Skeletal muscle satellite cell (primary cell): ENCODE results near the gene FIZ1.

ENCODE experiments used
- H3K27me3 ChIP-seq: 2 replicates; pipeline ENCODE4 v1.7.0; 2013; ENCODE audit warnings: low read length; ENCODE audit not compliant: control insufficient read depth, insufficient read depth
- H3K36me3 ChIP-seq: 2 replicates; pipeline ENCODE4 v1.7.0; 2013; ENCODE audit warnings: mild to moderate bottlenecking, control low read depth, low read length; ENCODE audit not compliant: insufficient read depth
- H3K4me1 ChIP-seq: 2 replicates; pipeline ENCODE4 v1.7.0; 2013; ENCODE audit warnings: low read length; ENCODE audit not compliant: control insufficient read depth, insufficient read depth
- H3K4me2 ChIP-seq: 2 replicates; pipeline ENCODE4 v1.7.0; 2013; ENCODE audit warnings: mild to moderate bottlenecking, low read length
- H3K4me3 ChIP-seq: 2 replicates; pipeline ENCODE4 v1.7.0; 2013; ENCODE audit warnings: low read length
- H3K9ac ChIP-seq: 2 replicates; pipeline ENCODE4 v1.7.0; 2013; ENCODE audit warnings: mild to moderate bottlenecking, low read depth, low read length, moderate library complexity
- H3K9me3 ChIP-seq: replicated peaks from 2 replicates; pipeline ENCODE4 v1.7.0; 2013; ENCODE audit warnings: mild to moderate bottlenecking, control low read depth, low read length

The FIZ1 gene

GRCh38 chr19:55632463-55632834 lies 33.1 kb upstream of the FIZ1 start:
- Histone ChIP-seq H3K4me3 (no peak overlapping the region), H3K36me3 (no peaks in the 10 kb centered on the region), H3K9ac (peak overlapping the region; percentile 31), H3K4me2 (no peak overlapping the region), H3K9me3 (no peaks in the 10 kb centered on the region), H3K4me1 (peaks cover 17% of the 10 kb centered on the region), H3K27me3 (no peaks in the 10 kb centered on the region)

- Histone ChIP-seq H3K9ac (no peak overlapping the region), H3K36me3 (peaks cover 4% of the 10 kb centered on the region), H3K4me3 (no peak overlapping the region), H3K4me2 (no peak overlapping the region), H3K27me3 (no peaks in the 10 kb centered on the region), H3K9me3 (no peaks in the 10 kb centered on the region), H3K4me1 (peaks cover 5% of the 10 kb centered on the region)
Observed at GRCh38 chr19:55626350-55626749, 27.0 kb upstream of the FIZ1 start.

- H3K4me1 ChIP-seq, result peaks cover 5% of the 10 kb centered on the region
- H3K9ac ChIP-seq, result peak overlapping the region; percentile 83
- peaks cover 11% of the 10 kb centered on the region for H3K36me3 ChIP-seq
- no peaks in the 10 kb centered on the region for H3K9me3 ChIP-seq
- H3K4me2 ChIP-seq, result peak overlapping the region; percentile 91
- no peaks in the 10 kb centered on the region for H3K27me3 ChIP-seq
- peak overlapping the region; percentile 74 for H3K4me3 ChIP-seq
Observed at GRCh38 chr19:55625004-55625326, 25.6 kb upstream of the FIZ1 start.

GRCh38 chr19:55624109-55625003 lies 25.0 kb upstream of the FIZ1 start, which contains the start of gene ZNF784:
ZNF784 (minus strand) TSS chr19:55624566; CDS start chr19:55624561, 5 bp downstream.
- no peaks in the 10 kb centered on the region for H3K27me3 ChIP-seq
- H3K4me1 ChIP-seq, result peaks cover 5% of the 10 kb centered on the region
- peak within 1 kb of the TSS; percentile 74 for H3K4me3 ChIP-seq
- peak within 1 kb of the TSS; percentile 91 for H3K4me2 ChIP-seq
- no peaks in the 10 kb centered on the region for H3K9me3 ChIP-seq
- H3K36me3 ChIP-seq, result peaks cover 11% of the 10 kb centered on the region
- peak within 1 kb of the TSS; percentile 83 for H3K9ac ChIP-seq

DNA sequence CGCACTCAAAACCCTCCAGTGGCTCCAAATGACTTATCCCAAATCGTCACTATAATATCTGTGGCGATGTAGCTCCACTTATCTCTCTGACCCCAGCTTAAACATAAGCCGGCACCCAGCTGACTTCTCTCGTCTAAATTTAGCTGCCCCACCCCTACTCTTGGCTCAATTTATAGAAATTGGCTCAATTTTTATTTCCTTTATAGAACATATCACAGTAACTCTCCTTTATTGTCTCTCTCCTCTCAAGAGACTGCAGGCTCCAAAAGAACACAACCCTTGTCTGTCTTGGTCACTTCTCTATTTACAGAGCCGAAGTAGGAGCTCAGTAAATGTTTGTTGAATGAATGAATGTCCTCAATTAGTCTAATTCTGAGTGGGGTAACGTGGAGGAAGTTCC lies 24.2 kb upstream of the FIZ1 start:
- no peaks in the 10 kb centered on the region for H3K27me3 ChIP-seq
- H3K9ac ChIP-seq, result no peak overlapping the region
- no peaks in the 10 kb centered on the region for H3K9me3 ChIP-seq
- peak overlapping the region; percentile 58 for H3K4me3 ChIP-seq
- H3K4me1 ChIP-seq, result peaks cover 5% of the 10 kb centered on the region
- H3K4me2 ChIP-seq, result peak overlapping the region; percentile 69
- peaks cover 11% of the 10 kb centered on the region for H3K36me3 ChIP-seq

GRCh38 chr19:55623130-55623529 lies 23.8 kb upstream of the FIZ1 start:
- H3K27me3 ChIP-seq, result no peaks in the 10 kb centered on the region
- H3K4me1 ChIP-seq, result peaks cover 5% of the 10 kb centered on the region
- H3K4me3 ChIP-seq, result no peak overlapping the region
- H3K4me2 ChIP-seq, result no peak overlapping the region
- no peak overlapping the region for H3K9ac ChIP-seq
- peaks cover 11% of the 10 kb centered on the region for H3K36me3 ChIP-seq
- no peaks in the 10 kb centered on the region for H3K9me3 ChIP-seq

GRCh38 chr19:55622242-55622969 lies 23.1 kb upstream of the FIZ1 start:
- Histone ChIP-seq H3K4me2 (no peak overlapping the region), H3K4me1 (peaks cover 5% of the 10 kb centered on the region), H3K27me3 (no peaks in the 10 kb centered on the region), H3K9me3 (no peaks in the 10 kb centered on the region), H3K36me3 (peaks cover 14% of the 10 kb centered on the region), H3K9ac (no peak overlapping the region), H3K4me3 (no peak overlapping the region)

DNA sequence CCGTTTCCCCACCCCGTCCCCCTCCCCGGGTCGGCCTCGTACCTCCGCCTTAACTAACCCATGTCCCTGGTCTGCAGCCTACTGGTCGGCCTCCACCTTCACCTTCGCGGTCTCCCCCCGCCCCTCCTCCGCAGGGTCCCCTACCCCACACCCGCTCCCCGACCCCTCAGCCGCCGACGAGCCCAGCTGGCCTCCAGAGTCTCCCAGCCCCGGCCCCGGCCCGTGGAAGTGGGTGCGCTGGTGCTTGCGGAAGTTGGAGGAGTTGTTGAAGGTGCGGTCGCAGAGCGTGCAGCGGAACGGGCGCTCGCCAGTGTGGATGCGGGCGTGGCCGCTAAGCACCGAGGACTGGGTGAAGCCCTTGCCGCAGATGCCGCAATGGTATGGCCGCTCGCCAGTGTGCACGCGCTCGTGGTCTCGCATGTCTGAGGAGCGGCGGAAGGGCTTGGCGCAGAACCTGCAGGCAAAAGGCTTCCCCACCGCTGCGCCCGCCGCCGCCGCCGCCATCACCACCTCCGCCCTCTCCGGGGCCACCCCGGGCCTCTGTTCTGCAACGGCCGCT lies 22.4 kb upstream of the FIZ1 start:
- Histone ChIP-seq H3K36me3 (peaks cover 18% of the 10 kb centered on the region), H3K27me3 (no peaks in the 10 kb centered on the region), H3K4me1 (peaks cover 5% of the 10 kb centered on the region), H3K9me3 (no peaks in the 10 kb centered on the region), H3K4me2 (no peak overlapping the region), H3K9ac (no peak overlapping the region), H3K4me3 (no peak overlapping the region)

DNA sequence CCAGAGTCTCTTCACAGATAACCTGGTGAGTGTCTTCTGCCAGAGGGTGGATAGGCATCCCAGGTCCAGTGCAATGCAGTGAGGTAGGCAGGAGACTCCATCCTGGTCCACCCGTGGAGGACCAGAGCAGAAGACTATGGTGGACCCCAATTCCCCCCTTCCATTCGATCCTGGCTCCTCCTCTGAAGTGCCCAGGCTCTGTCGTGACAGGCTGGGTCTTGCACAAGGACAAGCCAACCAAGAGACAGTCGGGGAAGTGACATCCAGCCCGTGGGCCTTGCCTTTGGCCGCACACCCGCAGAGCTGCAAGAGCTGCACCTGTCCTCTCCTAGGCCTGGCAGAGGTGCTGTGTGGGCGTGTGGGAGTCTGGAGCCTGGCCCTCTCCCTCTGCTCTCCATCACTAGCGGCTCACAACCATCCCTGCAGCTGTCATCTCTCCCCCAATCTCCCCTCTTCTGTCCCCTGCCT lies 21.9 kb upstream of the FIZ1 start:
- peaks cover 5% of the 10 kb centered on the region for H3K4me1 ChIP-seq
- no peak overlapping the region for H3K4me3 ChIP-seq
- H3K36me3 ChIP-seq, result peaks cover 23% of the 10 kb centered on the region
- H3K27me3 ChIP-seq, result no peaks in the 10 kb centered on the region
- no peak overlapping the region for H3K4me2 ChIP-seq
- H3K9me3 ChIP-seq, result no peaks in the 10 kb centered on the region
- no peak overlapping the region for H3K9ac ChIP-seq

DNA sequence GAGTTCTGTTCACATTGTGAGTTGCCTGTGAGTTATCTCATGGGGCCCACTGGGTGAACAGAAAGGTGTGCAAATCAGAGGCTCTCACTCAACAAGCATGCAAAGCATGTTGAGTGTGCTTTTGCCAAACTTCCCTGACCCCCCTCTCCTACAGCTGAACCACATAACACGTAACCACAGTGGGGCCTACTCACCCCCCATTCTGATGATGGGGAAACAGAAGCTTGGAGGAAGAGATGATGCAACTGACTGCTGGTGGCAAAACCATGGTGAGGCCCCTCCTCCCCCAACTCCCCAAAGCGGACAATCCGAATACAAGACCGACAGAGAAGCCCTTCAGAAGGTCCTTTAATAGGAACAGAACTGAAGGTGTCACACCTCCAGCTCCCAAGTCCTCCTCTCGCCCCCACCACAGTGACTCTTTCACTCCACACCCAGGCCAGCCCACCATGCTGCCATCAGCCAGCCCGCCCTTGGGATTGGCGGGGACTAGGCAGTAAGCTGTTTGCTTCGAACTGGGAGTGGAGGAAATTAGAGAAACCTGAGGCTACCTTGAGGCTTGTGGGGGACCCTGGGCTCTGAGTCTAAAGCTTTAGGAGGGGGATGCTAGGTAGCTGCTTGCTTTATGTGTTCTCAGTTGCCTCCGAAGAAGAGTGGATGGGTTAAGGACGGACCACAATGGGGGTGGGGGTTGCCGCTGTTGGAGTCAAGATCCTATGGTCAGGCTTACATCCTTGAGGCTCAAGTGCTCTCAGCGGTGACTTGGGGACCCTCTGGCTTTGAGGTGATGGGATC lies 21.3 kb upstream of the FIZ1 start:
- Histone ChIP-seq H3K4me1 (peaks cover 5% of the 10 kb centered on the region), H3K4me3 (no peak overlapping the region)

GRCh38 chr19:55619286-55619685 lies 20.0 kb upstream of the FIZ1 start:
- Histone ChIP-seq H3K4me3 (no peak overlapping the region), H3K4me1 (peaks cover 5% of the 10 kb centered on the region), H3K36me3 (peaks cover 32% of the 10 kb centered on the region)

More for the DNA sequence above, 21.3 kb upstream of the FIZ1 start:
- no peaks in the 10 kb centered on the region for H3K9me3 ChIP-seq
- no peak overlapping the region for H3K9ac ChIP-seq
- H3K36me3 ChIP-seq, result peaks cover 27% of the 10 kb centered on the region
- no peak overlapping the region for H3K4me2 ChIP-seq
- no peaks in the 10 kb centered on the region for H3K27me3 ChIP-seq

More at GRCh38 chr19:55619286-55619685, 20.0 kb upstream of the FIZ1 start:
- Histone ChIP-seq H3K9me3 (no peaks in the 10 kb centered on the region), H3K27me3 (no peaks in the 10 kb centered on the region), H3K9ac (no peak overlapping the region), H3K4me2 (no peak overlapping the region)
